Erythroblast (primary cell): ENCODE results near the gene UBE3B.

Source experiments
- DNase-seq, 2 experiments: peaks; one replicate each; lab custom pipeline; 2025; lab: John Stamatoyannopoulos, UW
- GATA1 ChIP-seq: IDR thresholded peaks from 2 replicates; pipeline ENCODE4 v1.6.1; 2011; ENCODE audit warnings: low read depth, mild to moderate bottlenecking, control low read depth, low read length, moderate library complexity
- POLR2A ChIP-seq: IDR thresholded peaks from 2 replicates; pipeline ENCODE4 v1.6.1; 2011; ENCODE audit warnings: mild to moderate bottlenecking, low read length

Gene UBE3B

GRCh38 chr12:109503611-109504010, 26.2 kb downstream of the UBE3B start:
- TF ChIP-seq GATA1 (no peak), POLR2A (no peak)
- DNase-seq, result no peak

- DNase-seq, result no peak
- TF ChIP-seq POLR2A (no peak), GATA1 (no peak)
Observed at GRCh38 chr12:109504068-109504467, 26.6 kb downstream of the UBE3B start.

- TF ChIP-seq GATA1 (no peak), POLR2A (no peak)
- DNase-seq, result no peak
Observed at GRCh38 chr12:109510196-109510595, 32.8 kb downstream of the UBE3B start.

GRCh38 chr12:109512608-109513007, 35.2 kb downstream of the UBE3B start:
- TF ChIP-seq POLR2A, result no peak
- no peak for TF ChIP-seq GATA1
- no peak for DNase-seq

DNA sequence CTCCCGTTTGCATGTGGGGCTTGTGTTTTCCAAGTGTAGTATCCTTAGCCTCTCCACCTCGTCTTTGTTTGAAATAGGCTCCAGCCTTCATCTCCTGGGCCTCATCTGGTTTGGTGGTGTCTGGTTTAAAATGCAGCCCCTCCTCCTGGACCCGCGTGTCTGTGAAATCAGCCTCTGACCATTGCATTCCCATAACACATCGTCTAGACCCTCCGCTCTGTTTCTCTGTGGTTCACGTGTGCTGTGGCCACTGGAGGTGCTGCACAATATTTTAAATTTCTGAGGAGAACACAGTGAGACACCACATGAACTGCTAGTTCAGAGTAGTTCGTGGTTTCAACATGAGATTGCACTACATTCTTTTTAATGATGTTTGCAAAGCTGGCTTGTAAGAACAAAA, 35.6 kb downstream of the UBE3B start:
- no peak for DNase-seq
- no peak for TF ChIP-seq GATA1
- TF ChIP-seq POLR2A, result no peak

GRCh38 chr12:109513977-109514376, 36.5 kb downstream of the UBE3B start:
- DNase-seq, result no peak

DNA sequence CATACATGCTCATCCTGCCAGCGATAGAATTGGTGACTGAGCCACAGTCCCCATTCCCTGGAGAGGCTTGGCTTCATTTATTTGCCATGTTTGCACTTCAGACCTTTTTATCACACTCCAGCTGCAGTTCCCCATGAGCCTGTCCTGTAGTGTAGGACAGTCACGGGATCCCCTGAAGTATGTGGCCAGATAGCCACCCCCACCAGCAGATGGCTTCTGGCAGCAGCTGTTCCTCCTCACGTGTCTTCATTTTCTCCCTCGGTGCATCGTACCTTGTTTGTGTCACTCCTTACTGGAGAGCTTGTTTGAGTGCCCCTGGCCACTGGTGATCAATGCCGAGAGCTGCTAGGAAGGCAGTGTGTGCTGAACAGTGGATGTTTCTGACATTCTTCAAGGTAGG, 40.2 kb downstream of the UBE3B start:
- no peak for TF ChIP-seq GATA1
- DNase-seq, result no peak

More at GRCh38 chr12:109513977-109514376, 36.5 kb downstream of the UBE3B start:
- TF ChIP-seq POLR2A (no peak), GATA1 (no peak)

- peak; percentile 46 to 73 for DNase-seq
Observed at GRCh38 chr12:109518820-109519665, 41.6 kb downstream of the UBE3B start.

GRCh38 chr12:109519787-109520186, 42.4 kb downstream of the UBE3B start:
- DNase-seq, result no peak
- TF ChIP-seq GATA1 (no peak), POLR2A (no peak)

More at GRCh38 chr12:109518820-109519665, 41.6 kb downstream of the UBE3B start:
- TF ChIP-seq GATA1 (no peak), POLR2A (no peak)

DNA sequence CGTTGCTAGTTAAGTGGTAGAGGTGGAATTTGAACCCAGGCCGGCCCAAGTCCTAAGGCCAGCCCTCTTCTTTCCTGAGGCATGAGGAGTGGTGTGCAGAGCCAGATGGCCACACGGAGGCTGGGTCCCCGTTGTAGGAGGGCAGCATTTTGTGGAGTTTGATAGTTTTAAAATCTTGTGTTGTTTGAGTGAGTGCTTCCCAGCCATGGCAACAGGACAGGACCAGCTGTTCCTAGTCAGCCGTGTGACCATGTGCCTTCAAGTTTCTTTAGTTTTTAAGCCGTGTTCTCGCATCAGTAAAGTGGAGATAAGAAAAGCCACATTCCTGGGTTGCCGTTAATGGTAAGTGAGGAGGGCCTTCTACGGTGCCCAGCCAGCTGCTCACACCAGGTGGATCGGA, 44.4 kb downstream of the UBE3B start:
- TF ChIP-seq POLR2A, result no peak
- TF ChIP-seq GATA1, result no peak
- DNase-seq, result no peak

GRCh38 chr12:109523071-109523470, 45.6 kb downstream of the UBE3B start:
- DNase-seq, result no peak
- no peak for TF ChIP-seq POLR2A
- TF ChIP-seq GATA1, result no peak

DNA sequence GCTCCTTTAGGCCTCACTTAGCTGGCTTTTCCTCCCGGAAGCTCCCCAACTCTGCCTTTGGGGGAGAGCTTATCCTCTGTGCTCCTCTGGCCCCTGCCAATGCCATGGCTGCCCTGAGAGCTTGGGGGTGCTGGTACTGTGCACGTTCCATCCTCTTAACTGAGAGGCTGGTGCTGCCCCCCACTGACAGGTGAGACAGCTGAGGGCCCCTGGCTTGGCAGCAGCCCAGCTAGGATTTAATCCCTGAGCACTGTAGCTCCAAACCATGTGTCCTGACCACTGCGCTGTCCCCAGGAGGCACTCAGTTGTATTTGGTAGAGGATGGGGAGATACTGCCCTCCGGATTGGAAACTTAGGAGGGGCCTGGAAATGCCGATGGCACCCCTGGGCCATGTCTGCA, 46.1 kb downstream of the UBE3B start:
- TF ChIP-seq GATA1, result no peak
- no peak for TF ChIP-seq POLR2A
- DNase-seq, result no peak

DNA sequence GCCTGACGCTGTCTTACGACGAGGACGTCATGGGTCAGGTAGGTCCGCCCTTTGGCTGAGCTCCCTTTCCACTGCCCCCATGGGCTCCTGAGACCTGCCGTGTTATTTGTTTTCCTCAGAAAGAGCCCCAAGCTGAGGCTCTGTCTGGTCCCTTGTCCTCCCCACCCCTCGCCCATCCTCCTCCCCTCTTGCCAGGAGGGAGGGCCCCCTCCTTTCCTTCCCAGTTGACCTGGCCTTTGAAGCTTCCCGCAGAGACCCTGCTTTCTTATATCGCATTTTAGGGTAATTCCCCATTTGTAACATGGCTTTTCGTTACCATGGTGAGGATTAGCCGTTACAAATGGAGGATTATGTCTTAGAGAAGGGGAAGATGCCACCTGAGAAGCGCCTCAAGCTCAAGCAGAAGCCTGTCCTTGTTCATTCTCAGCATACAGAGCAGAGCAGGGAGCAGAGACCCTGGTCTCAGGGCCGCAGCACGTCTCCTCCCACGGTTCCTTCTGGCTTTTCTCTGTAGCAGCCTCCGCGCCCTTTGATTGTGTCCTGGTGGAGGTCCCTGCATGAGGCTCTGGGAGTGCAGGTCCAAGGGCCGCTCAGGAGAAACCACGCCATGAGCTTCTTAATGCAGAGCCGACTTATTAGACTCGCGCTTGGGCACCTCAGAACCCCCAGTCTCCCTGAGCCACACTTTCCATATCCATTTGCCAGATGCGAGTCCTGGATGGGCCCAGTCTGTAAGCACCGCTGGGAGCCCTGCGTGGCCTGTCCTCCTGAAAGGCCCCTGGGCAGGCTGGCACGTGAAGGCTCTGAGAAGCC, 47.2 kb downstream of the UBE3B start:
- TF ChIP-seq GATA1, result no peak
- no peak for TF ChIP-seq POLR2A
- no peak for DNase-seq

GRCh38 chr12:109525279-109525585, 47.8 kb downstream of the UBE3B start:
- no peak for DNase-seq
- no peak for TF ChIP-seq GATA1
- TF ChIP-seq POLR2A, result no peak
